Kidney epithelial cell (primary cell): Measurements from ENCODE around the gene IGSF9. TPM values are rescaled to one million over a fixed set of nuclear protein-coding genes. Genes with fewer than 3 reads are reported as not detected.

Experiments
- DNase-seq: peaks from one replicate; pipeline ENCODE4 v3.0.0-alpha.2; 2010; ENCODE audit warnings: low read depth
- H3K27me3 ChIP-seq: 2 replicates; pipeline ENCODE4 v1.6.0; 2011; ENCODE audit warnings: low read length; ENCODE audit not compliant: control insufficient read depth, insufficient read depth
- H3K36me3 ChIP-seq: 2 replicates; pipeline ENCODE4 v1.5.1; 2011; ENCODE audit warnings: low read length; ENCODE audit not compliant: control insufficient read depth, insufficient read depth
- H3K4me3 ChIP-seq: 2 replicates; pipeline ENCODE4 v1.5.1; 2011; ENCODE audit warnings: low read depth, mild to moderate bottlenecking, control low read depth, low read length
- total RNA-seq: library from RNA; depleted of rRNA; stranded (reverse); fragments of >200 nt; gene quantifications from 2 replicates; pipeline ENCODE4 v1.2.3, GENCODE V29; 2015
- TF ChIP-seq, protein P1 (sequence below): IDR thresholded peaks from 2 replicates; pipeline ENCODE4 v1.5.1; 2011; ENCODE audit warnings: mild to moderate bottlenecking, moderate library complexity, low read length, control low read depth, inconsistent platforms; ENCODE audit not compliant: insufficient read depth, poor library complexity, severe bottlenecking

The IGSF9 gene
- total RNA-seq, 1 donor from 2014 or later = 1.7 TPM

DNA sequence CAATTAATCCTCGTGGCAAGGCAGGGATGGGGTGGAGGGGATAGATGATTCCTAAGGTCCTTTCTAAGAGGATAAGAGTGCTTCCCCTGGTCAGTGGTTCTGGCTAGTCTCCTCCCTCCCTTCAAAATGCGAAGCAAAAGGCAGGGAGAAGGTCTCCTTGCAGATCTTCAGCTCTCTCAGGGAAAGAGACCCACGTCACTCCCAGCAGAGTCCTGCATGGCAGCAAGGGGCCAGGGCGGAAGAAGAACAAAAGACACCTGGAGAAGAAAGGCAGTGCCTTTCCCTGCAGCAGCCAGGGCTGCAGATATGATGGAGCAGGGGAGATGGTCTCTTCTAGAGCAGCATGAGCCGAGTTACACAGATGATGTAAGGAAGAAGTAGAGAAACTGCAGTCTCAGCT is 38.3 kb upstream of the IGSF9 start:
- TF ChIP-seq, protein P1, sequence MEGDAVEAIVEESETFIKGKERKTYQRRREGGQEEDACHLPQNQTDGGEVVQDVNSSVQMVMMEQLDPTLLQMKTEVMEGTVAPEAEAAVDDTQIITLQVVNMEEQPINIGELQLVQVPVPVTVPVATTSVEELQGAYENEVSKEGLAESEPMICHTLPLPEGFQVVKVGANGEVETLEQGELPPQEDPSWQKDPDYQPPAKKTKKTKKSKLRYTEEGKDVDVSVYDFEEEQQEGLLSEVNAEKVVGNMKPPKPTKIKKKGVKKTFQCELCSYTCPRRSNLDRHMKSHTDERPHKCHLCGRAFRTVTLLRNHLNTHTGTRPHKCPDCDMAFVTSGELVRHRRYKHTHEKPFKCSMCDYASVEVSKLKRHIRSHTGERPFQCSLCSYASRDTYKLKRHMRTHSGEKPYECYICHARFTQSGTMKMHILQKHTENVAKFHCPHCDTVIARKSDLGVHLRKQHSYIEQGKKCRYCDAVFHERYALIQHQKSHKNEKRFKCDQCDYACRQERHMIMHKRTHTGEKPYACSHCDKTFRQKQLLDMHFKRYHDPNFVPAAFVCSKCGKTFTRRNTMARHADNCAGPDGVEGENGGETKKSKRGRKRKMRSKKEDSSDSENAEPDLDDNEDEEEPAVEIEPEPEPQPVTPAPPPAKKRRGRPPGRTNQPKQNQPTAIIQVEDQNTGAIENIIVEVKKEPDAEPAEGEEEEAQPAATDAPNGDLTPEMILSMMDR = no peak
- DNase-seq = no peak
- H3K36me3 ChIP-seq = no peaks in the 10 kb centered on the region
- no peak overlapping the region for H3K4me3 ChIP-seq
- peaks cover 2% of the 10 kb centered on the region for H3K27me3 ChIP-seq

DNA sequence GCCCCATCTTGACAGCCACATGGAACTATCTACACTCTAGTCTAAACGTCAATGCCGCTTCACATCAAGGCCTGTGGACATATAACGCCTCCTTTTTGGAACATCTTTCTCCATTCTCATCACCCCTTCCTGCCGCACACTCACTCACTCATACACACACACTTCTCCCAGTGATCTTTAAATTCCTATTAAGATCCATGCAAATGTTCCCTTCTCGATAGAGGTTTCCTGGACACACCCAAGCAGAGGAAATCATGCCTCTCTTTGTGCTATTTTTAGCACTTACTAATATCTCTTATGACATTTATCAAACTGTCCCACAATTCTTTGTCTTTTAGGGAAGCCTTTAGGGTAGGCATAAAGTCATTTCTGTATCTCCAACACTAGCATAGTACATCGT is 36.9 kb upstream of the IGSF9 start:
- no peak for DNase-seq
- Histone ChIP-seq H3K4me3 (no peak overlapping the region), H3K27me3 (peaks cover 2% of the 10 kb centered on the region), H3K36me3 (no peaks in the 10 kb centered on the region)
- TF ChIP-seq, protein P1 = no peak

DNA sequence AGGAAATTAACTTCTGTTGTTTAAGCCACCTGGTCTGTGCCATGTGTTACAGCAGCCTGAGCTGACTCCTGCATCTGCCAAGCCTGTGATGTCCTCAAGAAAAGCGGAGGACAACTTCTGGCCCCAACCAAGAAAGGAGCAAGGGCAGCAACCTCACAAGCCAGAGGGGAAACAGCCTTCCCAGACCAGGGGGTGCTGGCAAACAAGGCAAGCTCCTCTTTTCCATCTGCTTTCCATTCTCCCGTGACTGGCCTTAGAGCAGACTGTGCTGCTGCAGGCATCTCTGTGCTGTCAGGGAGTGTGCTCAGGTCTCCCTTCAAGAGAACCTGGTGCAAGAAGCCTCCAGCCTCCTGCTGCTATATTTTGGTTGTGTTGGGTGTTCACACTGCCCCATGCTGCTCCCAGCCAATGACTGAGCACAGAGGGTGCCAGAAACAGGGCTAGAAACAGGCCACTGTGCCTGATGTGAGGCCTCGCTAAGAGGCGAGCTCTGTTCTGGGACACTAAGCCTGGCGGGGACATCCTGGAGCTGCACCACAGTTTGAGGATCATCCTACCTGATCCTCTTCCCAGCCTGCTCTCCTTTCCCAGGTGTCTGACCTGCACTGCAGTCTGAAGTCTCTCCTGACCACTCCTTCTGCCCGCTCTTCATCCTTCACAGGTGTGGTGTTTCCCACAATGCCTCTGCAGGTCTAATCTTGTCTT is 36.1 kb upstream of the IGSF9 start:
- Histone ChIP-seq H3K36me3 (no peaks in the 10 kb centered on the region), H3K27me3 (peaks cover 2% of the 10 kb centered on the region), H3K4me3 (no peak overlapping the region)
- no peak for DNase-seq
- TF ChIP-seq, protein P1 = no peak

DNA sequence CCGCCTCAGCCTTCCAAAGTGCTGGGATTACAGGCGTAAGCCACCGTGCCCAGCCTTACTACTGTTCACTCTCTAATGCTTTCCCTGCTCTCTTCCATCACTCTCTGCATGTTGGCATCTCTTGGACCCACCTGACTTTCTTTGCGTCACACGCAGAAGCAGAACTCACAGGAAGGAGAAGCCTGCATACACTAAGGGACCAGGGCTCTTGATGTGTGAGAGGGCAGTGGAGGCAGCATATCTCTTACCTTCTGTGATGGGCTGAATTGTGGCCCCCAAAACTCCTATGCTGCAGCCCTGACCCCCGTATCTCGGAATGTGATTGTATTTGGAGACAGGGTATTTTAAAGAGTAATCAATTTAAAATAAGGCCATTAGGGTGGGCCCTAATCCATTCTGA is 35.4 kb upstream of the IGSF9 start:
- H3K4me3 ChIP-seq = no peak overlapping the region
- no peak for DNase-seq
- H3K27me3 ChIP-seq = peaks cover 2% of the 10 kb centered on the region
- H3K36me3 ChIP-seq = no peaks in the 10 kb centered on the region
- TF ChIP-seq, protein P1 = no peak

DNA sequence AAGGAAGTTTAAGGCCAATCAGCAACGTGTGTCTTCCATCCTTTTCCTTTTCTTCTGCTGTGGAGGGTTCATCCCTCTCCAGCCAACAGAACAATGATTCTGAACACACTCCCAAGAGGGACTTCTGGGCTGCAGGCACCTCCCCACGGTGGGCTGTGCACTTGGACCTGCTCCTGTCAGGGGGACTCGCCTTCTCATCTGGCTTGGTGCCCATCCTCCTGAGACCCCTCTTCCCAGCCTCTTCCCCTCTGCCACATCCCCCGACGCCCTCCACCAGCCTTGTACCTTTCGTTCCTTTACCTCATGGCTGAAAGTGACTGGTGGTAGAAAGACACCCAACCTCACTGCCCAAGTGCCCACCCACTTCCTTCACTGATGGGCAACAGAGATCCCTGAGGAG is 34.7 kb upstream of the IGSF9 start:
- TF ChIP-seq, protein P1 = no peak
- Histone ChIP-seq H3K4me3 (no peak overlapping the region), H3K27me3 (peaks cover 2% of the 10 kb centered on the region), H3K36me3 (no peaks in the 10 kb centered on the region)
- DNase-seq = no peak

DNA sequence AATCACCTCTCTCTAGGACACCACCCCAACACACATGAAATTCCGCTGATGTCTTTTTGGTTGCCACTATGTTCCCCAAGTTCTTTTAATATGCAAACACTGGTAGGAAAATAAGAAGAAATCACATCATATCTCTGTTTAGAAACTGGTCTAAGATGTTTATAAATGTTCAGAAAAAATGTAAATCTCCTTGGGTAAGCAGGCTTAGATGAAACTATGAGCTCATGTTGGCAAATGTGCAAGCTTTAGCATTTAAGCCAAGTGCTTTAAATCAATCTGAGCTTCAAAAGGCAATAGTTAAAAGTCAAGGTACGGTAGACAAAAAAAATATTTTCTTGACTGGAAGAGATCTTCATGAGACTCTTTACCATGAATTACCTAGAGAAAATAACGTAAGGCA is 33.8 kb upstream of the IGSF9 start:
- TF ChIP-seq, protein P1 = no peak
- no peak for DNase-seq
- no peaks in the 10 kb centered on the region for H3K36me3 ChIP-seq
- no peak overlapping the region for H3K4me3 ChIP-seq
- peaks cover 2% of the 10 kb centered on the region for H3K27me3 ChIP-seq
